GM12874 (cell line): ENCODE measurements around the gene SPOPL.

Experiments
- CTCF ChIP-seq: IDR thresholded peaks from 2 replicates; pipeline ENCODE4 v1.5.1; 2011; ENCODE audit warnings: low read depth, mild to moderate bottlenecking, control low read depth, low read length, moderate library complexity; ENCODE audit not compliant: insufficient read depth

Gene SPOPL

GRCh38 chr2:138501425-138502254 lies at the start of gene SPOPL:
Gene SPOPL (plus strand): TSS chr2:138501770. CDS start chr2:138550217, 48,447 bp downstream.
- 0 out of 2 replicates have a peak, but pooled peaks have one; percentile 3 for TF ChIP-seq CTCF

DNA sequence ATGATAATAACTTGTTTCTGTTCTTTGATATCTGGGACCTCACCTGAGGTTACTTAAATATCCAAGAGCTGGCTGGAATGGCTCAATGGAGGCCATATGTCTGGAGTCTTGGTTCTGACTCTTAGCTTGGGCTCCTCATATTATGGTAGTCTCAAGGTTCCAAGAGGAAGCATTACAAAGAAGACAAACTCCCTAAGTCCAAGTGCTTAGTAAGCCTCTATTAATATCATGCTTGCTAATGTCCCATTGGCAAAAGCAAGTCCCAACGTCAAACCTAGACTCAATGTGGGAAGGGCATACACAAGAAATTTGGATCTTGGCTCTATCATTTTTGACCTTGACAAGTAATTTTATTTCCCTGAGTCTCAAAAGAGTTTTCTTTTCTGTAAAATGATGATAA lies 49.2 kb upstream of the SPOPL start:
- TF ChIP-seq CTCF = no peak

- no peak for TF ChIP-seq CTCF
Measured at GRCh38 chr2:138453815-138454214, 47.8 kb upstream of the SPOPL start.

- TF ChIP-seq CTCF = no peak
Measured at GRCh38 chr2:138454761-138455160, 46.8 kb upstream of the SPOPL start.

GRCh38 chr2:138455275-138455674 lies 46.3 kb upstream of the SPOPL start:
- no peak for TF ChIP-seq CTCF

DNA sequence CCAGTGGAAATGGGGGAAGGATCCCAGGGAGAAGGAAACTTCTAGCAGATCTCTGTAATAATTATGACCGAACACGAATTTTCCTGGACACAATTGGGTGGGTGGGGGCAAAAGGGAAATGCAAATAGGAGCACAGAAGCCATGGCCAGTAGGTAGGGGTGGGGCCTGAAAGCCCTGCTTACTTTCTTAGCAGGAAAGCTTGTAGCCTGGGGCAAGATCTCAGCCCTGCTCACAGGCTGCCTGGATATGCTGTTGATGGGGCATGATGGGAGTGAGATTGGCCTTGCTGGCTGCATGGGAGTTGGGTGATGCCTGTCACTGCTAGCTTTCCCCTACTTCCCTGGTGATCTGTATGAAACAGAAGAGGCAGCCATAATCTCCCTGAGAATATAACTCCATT lies 45.9 kb upstream of the SPOPL start:
- TF ChIP-seq CTCF = no peak

DNA sequence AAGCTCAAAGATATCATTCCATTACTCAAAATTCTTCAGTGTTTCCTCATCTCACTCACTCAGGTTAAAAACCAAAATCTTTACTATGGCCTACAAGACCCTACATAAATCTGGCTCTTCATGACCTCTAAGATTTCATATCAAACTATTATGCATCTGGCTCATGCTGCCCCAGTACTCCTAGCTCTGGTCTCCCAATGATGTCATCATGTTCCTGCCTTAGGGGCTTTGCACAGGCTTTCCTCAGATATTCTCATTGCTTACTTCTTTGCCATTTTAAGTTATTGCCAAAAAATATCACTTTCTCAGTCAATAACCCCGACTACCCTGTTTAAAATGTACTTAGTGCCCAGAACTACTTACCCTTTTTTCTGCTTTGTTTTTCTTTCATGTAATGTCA lies 33.0 kb upstream of the SPOPL start:
- no peak for TF ChIP-seq CTCF
